Omental fat pad (tissue), 4 donors: ENCODE results near the gene FAM171A1. TPM values are rescaled to one million over a fixed set of nuclear protein-coding genes. Genes with fewer than 3 reads are reported as not detected.

Source experiments
- ATAC-seq: fragments of 150-250 bp; one replicate; pipeline ENCODE4 v1.9.1; 2016; ENCODE audit warnings: mild to moderate bottlenecking, moderate library complexity; ENCODE audit not compliant: low FRiP score
- DNase-seq: peaks from one replicate; pipeline ENCODE4 v3.0.0-alpha.2; 2019; ENCODE audit warnings: low spot score
- CTCF ChIP-seq, 3 donors: fragments of 450-650 bp; IDR thresholded peaks; one replicate each; pipeline ENCODE4 v1.5.1; 2016 to 2017; ENCODE audit warnings: antibody characterized with exemption in 3 of 3, mild to moderate bottlenecking in 3 of 3, moderate library complexity in 2 of 3
- total RNA-seq, 4 donors: library from RNA; depleted of rRNA; stranded (reverse); fragments of >200 nt; gene quantifications; one replicate each; pipeline ENCODE4 v1.1.0, GENCODE V29; 2016

Gene FAM171A1
- total RNA-seq, 4 donors from 2014 or later = 7.0 to 17.4 (median 15.2) TPM

GRCh38 chr10:15324611-15325010 lies 46.5 kb downstream of the FAM171A1 start:
- DNase-seq (no peak), ATAC-seq (no peak)
- TF ChIP-seq CTCF (IDR thresholded peaks at IDR 0.05) = no peak

DNA sequence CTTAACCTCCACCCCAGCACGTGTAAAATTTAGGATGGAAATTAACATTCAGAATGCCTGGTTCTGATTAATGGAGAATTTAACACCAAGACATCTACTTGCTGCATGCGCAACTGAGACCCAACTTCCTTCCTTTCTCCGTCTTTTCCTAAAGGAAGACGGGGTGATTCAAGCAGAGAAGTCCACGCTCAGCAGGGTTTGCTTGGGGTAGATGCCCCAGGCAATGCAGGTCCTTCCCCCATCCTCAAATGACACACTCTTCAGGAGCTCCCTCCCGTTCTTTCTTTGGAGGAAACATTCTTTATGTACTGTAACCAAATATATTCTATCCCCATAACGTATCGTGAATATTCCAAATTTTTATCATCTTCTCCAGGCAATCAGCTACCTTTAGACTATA lies 47.0 kb downstream of the FAM171A1 start:
- ATAC-seq (no peak), DNase-seq (no peak)
- TF ChIP-seq CTCF (IDR thresholded peaks at IDR 0.05) = no peak

- no peak for TF ChIP-seq CTCF (IDR thresholded peaks at IDR 0.05)
- no peak for DNase-seq
- ATAC-seq = no peak
Observed at GRCh38 chr10:15322356-15322755, 48.7 kb downstream of the FAM171A1 start.

GRCh38 chr10:15321431-15322341 lies 49.4 kb downstream of the FAM171A1 start:
- DNase-seq = no peak
- no peak for TF ChIP-seq CTCF (IDR thresholded peaks at IDR 0.05)
- no peak for ATAC-seq

- no peak for ATAC-seq
- no peak for TF ChIP-seq CTCF (IDR thresholded peaks at IDR 0.05)
Observed at GRCh38 chr10:15320522-15321203, 50.4 kb downstream of the FAM171A1 start.

GRCh38 chr10:15320118-15320517 lies 51.0 kb downstream of the FAM171A1 start:
- DNase-seq = no peak
- no peak for TF ChIP-seq CTCF (IDR thresholded peaks at IDR 0.05)
- ATAC-seq = no peak

More at GRCh38 chr10:15320522-15321203, 50.4 kb downstream of the FAM171A1 start:
- DNase-seq = no peak
